ENCODE measurements around the gene FAM168A. TPM values are rescaled to one million over a fixed set of nuclear protein-coding genes. Genes with fewer than 3 reads are reported as not detected.

The FAM168A gene
- total RNA-seq, 1 experiment from 2014 or later = 12.9 TPM

DNA sequence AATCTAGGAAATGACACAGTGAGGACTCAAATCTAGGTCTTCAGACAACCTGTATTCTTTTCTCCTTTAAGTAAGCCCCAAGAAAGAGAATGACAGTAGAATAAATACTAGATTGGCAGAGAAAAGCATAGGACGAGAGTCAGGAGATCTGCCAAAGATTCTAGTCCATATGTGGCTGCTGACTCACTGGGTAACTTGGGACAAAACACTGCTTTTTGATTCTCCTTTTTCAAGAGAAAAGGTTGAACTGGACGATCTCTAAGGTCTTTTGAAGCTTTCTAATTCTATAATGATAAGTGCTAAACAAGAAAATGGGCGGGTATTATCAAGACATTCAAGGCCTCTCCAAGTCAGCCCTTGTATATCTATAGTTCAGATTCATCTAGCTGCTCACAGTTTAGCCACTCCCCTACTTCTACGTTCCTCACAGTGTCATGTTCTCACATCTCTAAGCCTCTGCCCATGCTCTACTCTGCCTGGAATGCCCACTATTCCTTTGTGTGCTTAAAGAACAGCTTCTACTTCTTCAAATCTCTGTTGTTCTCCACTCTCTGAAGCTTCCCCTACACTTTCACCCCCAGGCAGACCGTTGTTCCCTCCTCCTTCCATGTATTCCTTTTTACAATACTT lies 168.7 kb downstream of the FAM168A start:
- no peaks in the 10 kb centered on the region for H3K27me3 ChIP-seq (ENCODE audit: low read length)
- no peaks in the 10 kb centered on the region for H3K9me2 ChIP-seq (replicated peaks; ENCODE audit: insufficient read depth, low read length)
- no peak overlapping the region for H3K9ac ChIP-seq (ENCODE audit: low read length)
- H3K4me2 ChIP-seq (ENCODE audit: low read depth, low read length, poor library complexity, severe bottlenecking) = no peak overlapping the region
- H2AFZ ChIP-seq (ENCODE audit: low read length) = no peak overlapping the region
- H3K36me3 ChIP-seq (ENCODE audit: insufficient read depth, low read length) = no peaks in the 10 kb centered on the region
- no peaks in the 10 kb centered on the region for H3K9me3 ChIP-seq (ENCODE audit: low read length)
- no peak overlapping the region for H3K27ac ChIP-seq (ENCODE audit: low read length)
- H3K79me2 ChIP-seq (ENCODE audit: low read length) = no peaks in the 10 kb centered on the region
- no peak overlapping the region for H3K4me3 ChIP-seq (ENCODE audit: low read length)
- H3K4me1 ChIP-seq (ENCODE audit: low read length) = no peaks in the 10 kb centered on the region
- DNase-seq = no peak
- H4K20me1 ChIP-seq (ENCODE audit: insufficient read depth, low read depth, low read length) = peaks cover 2% of the 10 kb centered on the region; the same call in 1 of the 2 replicates

DNA sequence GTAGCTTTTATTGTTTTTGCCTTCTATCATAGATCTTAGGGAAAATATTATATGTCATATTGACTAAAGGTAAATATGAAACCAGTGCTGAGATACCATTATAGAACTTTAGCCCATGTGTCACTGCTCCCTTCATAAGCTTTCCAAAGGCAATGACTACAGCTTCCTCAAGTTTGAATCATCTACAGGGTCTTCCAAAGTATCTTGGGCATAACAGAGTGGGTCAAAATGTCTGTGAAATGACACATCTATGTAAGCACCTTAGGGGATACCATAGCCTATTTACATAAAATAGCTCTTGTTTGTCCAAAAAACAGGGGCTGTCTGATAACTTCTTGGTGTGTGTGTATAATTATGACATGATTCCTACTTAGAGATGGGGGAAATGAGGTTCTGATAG lies 169.2 kb downstream of the FAM168A start:
- no peak overlapping the region for H2AFZ ChIP-seq (ENCODE audit: low read length)
- H3K9ac ChIP-seq (ENCODE audit: low read length) = no peak overlapping the region
- no peaks in the 10 kb centered on the region for H3K79me2 ChIP-seq (ENCODE audit: low read length)
- H3K4me2 ChIP-seq (ENCODE audit: low read depth, low read length, poor library complexity, severe bottlenecking) = no peak overlapping the region
- H3K9me3 ChIP-seq (ENCODE audit: low read length) = no peaks in the 10 kb centered on the region
- H4K20me1 ChIP-seq (ENCODE audit: insufficient read depth, low read depth, low read length) = no peaks in the 10 kb centered on the region; the same call in 1 of the 2 replicates
- no peak overlapping the region for H3K4me3 ChIP-seq (ENCODE audit: low read length)
- no peak for DNase-seq
- H3K9me2 ChIP-seq (replicated peaks; ENCODE audit: insufficient read depth, low read length) = no peaks in the 10 kb centered on the region
- no peaks in the 10 kb centered on the region for H3K4me1 ChIP-seq (ENCODE audit: low read length)
- no peak overlapping the region for H3K27ac ChIP-seq (ENCODE audit: low read length)
- H3K27me3 ChIP-seq (ENCODE audit: low read length) = no peaks in the 10 kb centered on the region
- H3K36me3 ChIP-seq (ENCODE audit: insufficient read depth, low read length) = no peaks in the 10 kb centered on the region

DNA sequence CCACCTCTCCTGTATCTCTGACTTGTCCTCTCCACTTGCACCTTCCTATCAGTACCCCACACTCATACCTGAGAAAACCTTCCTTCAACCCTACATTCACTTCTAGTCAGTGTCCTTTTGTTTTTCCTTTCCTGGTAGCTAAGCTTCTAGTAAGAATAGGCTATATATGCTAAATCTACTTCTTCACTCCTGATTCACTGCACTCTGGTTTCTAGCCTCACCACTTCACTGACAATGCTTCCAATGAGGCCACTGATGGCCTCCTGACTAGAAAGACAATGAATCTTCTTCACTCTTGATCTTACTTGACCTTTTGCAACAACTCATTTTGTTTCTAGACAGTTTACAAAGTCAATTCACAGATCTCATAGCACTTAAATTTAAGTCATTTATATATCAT lies 169.7 kb downstream of the FAM168A start:
- Histone ChIP-seq H3K36me3 (ENCODE audit: insufficient read depth, low read length) (no peaks in the 10 kb centered on the region), H3K79me2 (ENCODE audit: low read length) (no peaks in the 10 kb centered on the region), H3K4me2 (ENCODE audit: low read depth, low read length, poor library complexity, severe bottlenecking) (no peak overlapping the region), H3K9me3 (ENCODE audit: low read length) (no peaks in the 10 kb centered on the region), H3K4me3 (ENCODE audit: low read length) (no peak overlapping the region), H3K9me2 (replicated peaks; ENCODE audit: insufficient read depth, low read length) (no peaks in the 10 kb centered on the region), H3K4me1 (ENCODE audit: low read length) (no peaks in the 10 kb centered on the region), H3K27me3 (ENCODE audit: low read length) (no peaks in the 10 kb centered on the region), H2AFZ (ENCODE audit: low read length) (no peak overlapping the region), H3K27ac (ENCODE audit: low read length) (no peak overlapping the region), H3K9ac (ENCODE audit: low read length) (no peak overlapping the region), H4K20me1 (ENCODE audit: insufficient read depth, low read depth, low read length) (no peaks in the 10 kb centered on the region; the same call in 1 of the 2 replicates)
- DNase-seq = no peak

DNA sequence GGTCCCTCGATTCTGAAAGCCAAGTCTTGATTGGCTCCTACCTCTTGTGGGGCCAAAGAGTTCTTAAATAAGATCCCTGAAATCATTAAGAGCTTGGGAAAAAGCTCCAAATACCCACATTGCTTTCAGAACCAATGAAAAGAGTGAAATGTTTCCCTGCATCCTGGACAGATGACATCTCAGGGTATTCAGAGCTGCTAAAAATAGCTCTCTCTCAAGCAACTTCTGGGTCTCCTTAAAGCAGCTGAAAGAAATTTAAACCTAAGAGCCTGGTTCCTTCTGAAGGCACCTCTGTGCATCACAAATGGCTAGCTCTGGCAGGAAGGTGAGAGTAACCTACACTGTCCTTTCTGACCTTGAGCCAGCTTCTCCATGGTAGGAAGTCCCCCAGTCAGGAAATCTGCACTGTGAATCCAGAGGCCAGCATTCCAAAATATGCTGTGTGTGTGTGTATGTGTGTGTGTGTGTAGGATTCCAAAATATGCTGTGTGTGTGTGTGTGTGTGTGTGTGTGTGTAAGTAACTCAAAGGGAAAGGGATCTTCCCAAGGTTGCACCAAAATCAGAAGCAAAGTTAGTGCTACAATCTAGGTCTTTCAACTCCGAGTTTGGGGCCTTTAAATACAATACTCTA lies 171.6 kb downstream of the FAM168A start:
- Histone ChIP-seq H3K79me2 (ENCODE audit: low read length) (no peaks in the 10 kb centered on the region), H3K9me3 (ENCODE audit: low read length) (no peaks in the 10 kb centered on the region), H3K9me2 (replicated peaks; ENCODE audit: insufficient read depth, low read length) (no peaks in the 10 kb centered on the region), H2AFZ (ENCODE audit: low read length) (no peak overlapping the region), H4K20me1 (ENCODE audit: insufficient read depth, low read depth, low read length) (no peaks in the 10 kb centered on the region; the same call in 1 of the 2 replicates), H3K4me3 (ENCODE audit: low read length) (no peak overlapping the region), H3K27me3 (ENCODE audit: low read length) (no peaks in the 10 kb centered on the region), H3K4me1 (ENCODE audit: low read length) (no peaks in the 10 kb centered on the region), H3K4me2 (ENCODE audit: low read depth, low read length, poor library complexity, severe bottlenecking) (no peak overlapping the region), H3K36me3 (ENCODE audit: insufficient read depth, low read length) (no peaks in the 10 kb centered on the region), H3K27ac (ENCODE audit: low read length) (no peak overlapping the region), H3K9ac (ENCODE audit: low read length) (no peak overlapping the region)
- DNase-seq = no peak

DNA sequence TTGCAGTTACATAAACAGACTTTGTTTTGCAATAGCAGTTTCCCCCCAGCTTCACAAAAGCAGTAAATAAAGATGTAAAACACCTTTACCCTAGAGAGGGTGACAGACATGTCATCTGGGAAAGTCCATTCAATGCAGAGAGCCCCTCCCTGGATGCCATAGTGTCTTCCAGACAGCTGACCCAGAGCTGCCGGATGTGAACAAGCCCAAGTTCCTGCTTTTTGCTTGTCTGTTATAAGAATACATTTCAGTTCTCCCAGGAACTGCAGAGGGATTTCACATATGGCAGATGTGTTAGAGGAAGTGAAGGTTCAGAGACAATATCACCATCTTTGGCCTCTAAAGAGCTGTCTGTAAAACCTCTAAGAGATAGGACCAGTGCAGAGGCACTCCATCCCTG lies 172.8 kb downstream of the FAM168A start:
- H3K4me3 ChIP-seq (ENCODE audit: low read length) = no peak overlapping the region
- H3K4me1 ChIP-seq (ENCODE audit: low read length) = no peaks in the 10 kb centered on the region
- H4K20me1 ChIP-seq (ENCODE audit: insufficient read depth, low read depth, low read length) = peaks cover 4% of the 10 kb centered on the region; the same call in 1 of the 2 replicates
- DNase-seq = no peak
- no peaks in the 10 kb centered on the region for H3K9me3 ChIP-seq (ENCODE audit: low read length)
- no peaks in the 10 kb centered on the region for H3K79me2 ChIP-seq (ENCODE audit: low read length)
- no peaks in the 10 kb centered on the region for H3K36me3 ChIP-seq (ENCODE audit: insufficient read depth, low read length)
- no peaks in the 10 kb centered on the region for H3K9me2 ChIP-seq (replicated peaks; ENCODE audit: insufficient read depth, low read length)
- no peak overlapping the region for H3K9ac ChIP-seq (ENCODE audit: low read length)
- H3K27me3 ChIP-seq (ENCODE audit: low read length) = no peaks in the 10 kb centered on the region
- no peak overlapping the region for H3K27ac ChIP-seq (ENCODE audit: low read length)
- no peak overlapping the region for H3K4me2 ChIP-seq (ENCODE audit: low read depth, low read length, poor library complexity, severe bottlenecking)
- H2AFZ ChIP-seq (ENCODE audit: low read length) = no peak overlapping the region

DNA sequence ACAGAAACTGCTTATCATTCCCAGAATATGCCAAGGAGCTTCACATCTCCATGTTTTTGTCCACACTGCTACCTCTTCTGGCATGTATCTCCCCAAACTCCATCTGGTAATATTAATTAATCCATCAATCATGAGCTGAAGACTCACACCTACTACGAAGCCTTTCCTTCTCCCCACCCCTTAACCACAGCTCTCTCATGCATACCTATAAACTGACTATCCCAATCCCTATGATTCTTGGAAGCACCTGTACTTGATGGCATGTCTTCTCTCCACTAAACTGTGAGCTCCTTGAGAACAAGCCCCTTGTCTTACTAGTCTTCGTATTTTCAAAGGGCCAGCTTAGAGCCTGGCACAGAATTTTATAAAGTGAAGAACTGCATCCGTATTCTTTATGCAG lies 174.4 kb downstream of the FAM168A start:
- Histone ChIP-seq H3K4me1 (ENCODE audit: low read length) (no peaks in the 10 kb centered on the region), H4K20me1 (ENCODE audit: insufficient read depth, low read depth, low read length) (peaks cover 4% of the 10 kb centered on the region; the same call in 1 of the 2 replicates), H3K4me2 (ENCODE audit: low read depth, low read length, poor library complexity, severe bottlenecking) (no peak overlapping the region), H3K4me3 (ENCODE audit: low read length) (no peak overlapping the region), H2AFZ (ENCODE audit: low read length) (no peak overlapping the region), H3K27ac (ENCODE audit: low read length) (no peak overlapping the region), H3K9me2 (replicated peaks; ENCODE audit: insufficient read depth, low read length) (no peaks in the 10 kb centered on the region), H3K36me3 (ENCODE audit: insufficient read depth, low read length) (no peaks in the 10 kb centered on the region), H3K27me3 (ENCODE audit: low read length) (no peaks in the 10 kb centered on the region), H3K9me3 (ENCODE audit: low read length) (no peaks in the 10 kb centered on the region), H3K79me2 (ENCODE audit: low read length) (no peaks in the 10 kb centered on the region), H3K9ac (ENCODE audit: low read length) (no peak overlapping the region)
- no peak for DNase-seq

DNA sequence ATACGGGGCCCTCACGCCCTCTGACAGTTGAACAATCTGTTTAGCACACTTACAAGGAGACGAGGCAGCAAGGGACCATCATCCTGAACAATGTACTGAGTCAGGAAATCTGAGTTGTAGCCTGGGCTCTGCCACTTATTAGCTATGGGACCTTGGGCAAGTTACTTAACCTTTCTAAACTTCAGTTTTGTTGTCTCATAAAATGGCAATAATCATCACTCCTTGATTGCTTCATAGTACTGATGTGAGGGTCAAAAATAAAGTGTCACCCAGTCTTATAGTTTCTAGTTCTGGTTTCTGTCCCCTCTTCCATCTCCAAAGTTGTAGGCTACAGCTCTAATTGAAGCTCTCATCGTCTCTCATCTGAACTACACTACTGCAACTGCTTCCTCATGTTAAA lies 175.0 kb downstream of the FAM168A start:
- H3K4me1 ChIP-seq (ENCODE audit: low read length) = no peaks in the 10 kb centered on the region
- peaks cover 4% of the 10 kb centered on the region; the same call in 1 of the 2 replicates for H4K20me1 ChIP-seq (ENCODE audit: insufficient read depth, low read depth, low read length)
- no peak for DNase-seq
- no peaks in the 10 kb centered on the region for H3K27me3 ChIP-seq (ENCODE audit: low read length)
- H3K27ac ChIP-seq (ENCODE audit: low read length) = no peak overlapping the region
- no peak overlapping the region for H3K4me2 ChIP-seq (ENCODE audit: low read depth, low read length, poor library complexity, severe bottlenecking)
- no peak overlapping the region for H2AFZ ChIP-seq (ENCODE audit: low read length)
- no peak overlapping the region for H3K4me3 ChIP-seq (ENCODE audit: low read length)
- no peaks in the 10 kb centered on the region for H3K9me2 ChIP-seq (replicated peaks; ENCODE audit: insufficient read depth, low read length)
- no peak overlapping the region for H3K9ac ChIP-seq (ENCODE audit: low read length)
- no peaks in the 10 kb centered on the region for H3K36me3 ChIP-seq (ENCODE audit: insufficient read depth, low read length)
- no peaks in the 10 kb centered on the region for H3K9me3 ChIP-seq (ENCODE audit: low read length)
- no peaks in the 10 kb centered on the region for H3K79me2 ChIP-seq (ENCODE audit: low read length)

DNA sequence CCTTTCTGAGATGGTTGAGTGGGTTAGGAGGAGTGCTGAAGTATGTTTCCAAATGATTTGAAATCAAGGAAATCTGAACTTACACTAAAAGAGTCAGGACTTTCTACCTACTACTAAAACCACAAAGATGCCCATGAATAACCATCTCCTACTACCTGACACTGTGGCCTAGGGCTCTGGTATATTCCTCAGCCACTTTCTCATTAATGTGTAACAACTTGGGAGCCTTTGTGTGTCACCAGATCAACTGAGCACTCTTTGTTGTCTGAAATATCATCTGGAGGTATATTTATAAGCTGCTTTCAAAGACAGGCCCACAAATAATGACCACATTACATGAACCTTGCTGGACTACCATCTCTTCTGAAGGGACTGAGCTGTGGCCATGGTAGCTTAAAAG lies 177.8 kb downstream of the FAM168A start:
- no peak overlapping the region for H3K4me2 ChIP-seq (ENCODE audit: low read depth, low read length, poor library complexity, severe bottlenecking)
- peaks cover 4% of the 10 kb centered on the region; the same call in 1 of the 2 replicates for H4K20me1 ChIP-seq (ENCODE audit: insufficient read depth, low read depth, low read length)
- no peak overlapping the region for H3K27ac ChIP-seq (ENCODE audit: low read length)
- H3K9me2 ChIP-seq (replicated peaks; ENCODE audit: insufficient read depth, low read length) = no peaks in the 10 kb centered on the region
- H3K36me3 ChIP-seq (ENCODE audit: insufficient read depth, low read length) = no peaks in the 10 kb centered on the region
- H3K4me3 ChIP-seq (ENCODE audit: low read length) = no peak overlapping the region
- no peak overlapping the region for H3K9ac ChIP-seq (ENCODE audit: low read length)
- H3K4me1 ChIP-seq (ENCODE audit: low read length) = no peaks in the 10 kb centered on the region
- H3K9me3 ChIP-seq (ENCODE audit: low read length) = no peaks in the 10 kb centered on the region
- no peak for DNase-seq
- no peaks in the 10 kb centered on the region for H3K27me3 ChIP-seq (ENCODE audit: low read length)
- H3K79me2 ChIP-seq (ENCODE audit: low read length) = no peaks in the 10 kb centered on the region
- H2AFZ ChIP-seq (ENCODE audit: low read length) = no peak overlapping the region

All from Karpas-422 (cell line).